DMS 273 treated with DMSO at 0.1 percent for 48 hours (cell line): Measurements from ENCODE around the gene MAPK8IP2.
"Not testable (repeated sequence)": the region's sequence is repeated elsewhere in the genome, so short reads cannot be mapped to it uniquely, and the experiment has no call there.

ENCODE experiments used
- DNase-seq: peaks from one replicate; lab custom pipeline; 2025; lab: John Stamatoyannopoulos, UW

The MAPK8IP2 gene

GRCh38 chr22:50635591-50635990 lies 35.0 kb downstream of the MAPK8IP2 start:
- DNase-seq = no peak

DNA sequence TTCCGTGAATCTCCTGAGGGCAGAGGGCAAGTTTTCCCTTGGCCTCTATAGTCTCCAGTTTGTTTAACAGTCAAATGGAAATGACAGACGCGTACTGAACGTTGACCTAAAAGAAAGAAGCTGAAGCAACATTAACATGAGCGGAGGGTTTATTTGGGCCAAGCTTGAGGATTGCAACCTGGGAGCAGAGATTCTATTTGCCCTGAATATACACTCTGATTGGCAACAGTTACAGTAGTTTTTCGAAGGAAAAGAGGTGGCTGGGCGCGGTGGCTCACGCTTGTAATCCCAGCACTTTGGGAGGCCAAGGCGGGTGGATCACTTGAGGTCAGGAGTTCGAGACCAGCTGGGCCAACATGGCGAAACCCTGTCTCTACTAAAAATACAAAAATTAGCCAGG lies 39.7 kb downstream of the MAPK8IP2 start:
- DNase-seq = not testable (repeated sequence)

DNA sequence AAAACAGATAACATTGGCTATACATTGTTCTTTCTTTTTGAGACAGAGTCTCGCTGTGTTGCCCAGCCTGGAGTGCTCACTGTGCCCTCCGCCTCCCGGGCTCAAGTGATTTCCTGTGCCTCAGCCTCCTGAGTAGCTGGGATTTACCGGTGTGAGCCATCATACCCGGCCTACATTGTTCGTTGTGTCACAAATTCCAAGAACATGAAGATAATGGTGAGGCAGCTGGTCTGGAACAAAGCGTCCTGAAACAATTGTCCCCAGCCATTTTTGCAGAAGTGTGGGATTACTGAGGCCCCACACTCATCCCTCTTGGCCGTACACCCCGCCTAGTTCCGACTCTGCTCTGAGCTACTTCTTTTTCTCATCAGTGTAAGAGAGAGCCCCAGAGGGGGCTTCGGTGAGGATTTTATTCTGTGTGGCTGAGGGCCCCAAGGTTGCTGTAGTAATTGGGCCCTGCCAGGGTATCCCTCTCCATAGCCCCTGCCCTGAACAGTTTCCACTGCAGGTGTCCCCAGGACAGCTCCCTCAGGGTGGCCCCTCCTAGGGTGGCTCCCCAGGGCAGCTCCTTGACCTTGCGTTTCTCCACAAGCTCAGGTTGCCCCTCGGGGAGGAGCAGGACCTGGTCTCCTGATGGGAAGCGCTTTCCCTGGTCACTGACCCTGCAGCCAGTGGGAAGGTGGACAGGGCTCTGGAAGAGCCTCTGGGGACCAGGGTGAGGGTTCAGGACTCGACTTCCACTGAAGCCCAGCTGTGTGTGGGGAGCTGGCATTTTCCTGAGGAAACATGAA lies 40.5 kb downstream of the MAPK8IP2 start:
- no peak for DNase-seq

- peak; percentile 35 for DNase-seq
Measured at GRCh38 chr22:50641696-50642607, 41.4 kb downstream of the MAPK8IP2 start.

GRCh38 chr22:50643021-50643820 lies 42.6 kb downstream of the MAPK8IP2 start:
- not testable (repeated sequence) for DNase-seq

GRCh38 chr22:50643821-50644101 lies 43.2 kb downstream of the MAPK8IP2 start:
- DNase-seq = not testable (repeated sequence)

DNA sequence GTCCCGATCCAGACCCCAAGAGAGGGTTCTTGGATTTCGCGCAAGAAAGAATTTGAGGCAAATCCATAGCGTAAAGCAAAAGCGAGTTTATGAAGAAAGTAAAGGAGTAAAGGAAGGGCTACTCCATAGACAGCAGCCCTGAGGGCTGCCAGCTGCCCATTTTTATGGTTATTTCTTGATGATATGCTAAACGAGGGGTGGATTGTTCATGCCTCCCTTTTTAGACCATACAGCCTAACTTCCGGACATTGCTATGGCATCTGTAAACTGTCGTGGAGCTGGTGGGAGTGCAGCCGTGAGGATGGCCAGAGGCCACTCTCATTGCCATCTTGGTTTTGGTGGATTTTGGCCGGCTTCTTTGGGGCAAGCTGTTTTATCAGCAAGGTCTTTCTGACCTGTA lies 52.7 kb downstream of the MAPK8IP2 start:
- no peak for DNase-seq

DNA sequence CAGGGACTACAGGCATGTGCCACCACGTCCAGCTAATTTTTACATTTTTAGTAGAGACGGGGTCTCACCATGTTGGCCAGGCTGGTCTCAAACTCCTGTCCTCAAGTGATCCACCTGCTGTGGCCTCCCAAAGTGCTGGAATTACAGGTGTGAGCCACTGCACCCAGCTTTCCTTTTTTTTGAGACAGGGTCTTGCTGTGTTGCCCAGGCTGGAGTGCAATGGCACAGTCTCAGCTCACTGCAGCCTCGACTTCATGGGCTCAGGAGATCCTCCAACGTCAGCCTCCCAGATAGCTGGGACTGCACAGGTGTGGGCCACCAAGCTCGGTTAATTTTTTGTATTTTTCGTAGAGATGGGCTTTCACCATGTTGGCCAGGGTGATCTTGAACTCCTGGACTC lies 54.1 kb downstream of the MAPK8IP2 start:
- not testable (repeated sequence) for DNase-seq

DNA sequence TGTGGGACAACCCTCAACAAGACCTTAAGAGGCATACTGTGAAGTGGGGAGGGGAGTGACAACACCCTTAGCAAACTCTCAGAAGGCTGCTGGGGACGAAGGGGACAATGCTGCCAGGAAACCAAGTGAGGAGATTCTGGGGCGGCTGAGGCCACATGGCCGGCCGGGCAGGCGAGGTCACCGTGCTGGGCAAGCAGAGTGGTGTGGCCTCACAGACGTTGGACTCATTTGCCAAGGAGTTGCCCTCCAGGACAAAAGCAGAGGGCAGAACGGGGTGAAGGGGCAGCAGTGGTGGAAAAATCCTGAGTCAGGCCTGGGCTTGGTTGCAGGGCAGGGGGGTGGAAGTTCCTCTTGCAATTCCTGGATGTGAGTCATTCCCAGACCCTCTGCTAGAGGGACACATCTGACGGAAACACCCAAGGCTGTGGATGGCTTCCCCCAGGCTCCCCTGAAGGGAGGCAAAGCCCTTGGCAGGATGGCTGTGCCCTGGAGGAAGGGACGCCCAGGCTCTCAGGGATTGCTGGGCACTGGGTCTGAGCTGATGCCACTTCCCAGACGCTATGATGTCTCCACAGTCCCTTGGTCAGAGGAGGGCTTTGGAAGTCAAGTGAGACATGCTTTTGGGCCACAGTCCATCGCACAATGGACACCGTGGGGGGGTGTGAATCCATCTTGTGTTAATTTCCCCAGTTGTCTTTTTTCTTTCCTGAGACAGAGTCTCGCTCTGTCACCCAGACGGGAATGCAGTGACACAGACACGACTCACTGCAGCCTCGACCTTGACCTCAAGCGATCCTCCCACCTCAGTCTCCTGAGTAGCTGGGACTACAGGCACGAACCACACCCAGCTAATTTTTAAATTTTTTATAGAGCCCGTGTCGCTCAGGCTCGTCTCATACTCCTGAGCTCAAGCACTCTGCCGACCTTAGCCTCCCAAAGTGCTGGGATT lies 55.8 kb downstream of the MAPK8IP2 start:
- DNase-seq = no peak

- DNase-seq = no peak
Measured at GRCh38 chr22:50657925-50658324, 57.3 kb downstream of the MAPK8IP2 start.

GRCh38 chr22:50659711-50660110 lies 59.1 kb downstream of the MAPK8IP2 start:
- not testable (repeated sequence) for DNase-seq

- DNase-seq = no peak
Measured at GRCh38 chr22:50660306-50660705, 59.7 kb downstream of the MAPK8IP2 start.
